ENCODE results near the gene ARFIP1. TPM values are rescaled to one million over a fixed set of nuclear protein-coding genes. Genes with fewer than 3 reads are reported as not detected.
"Not testable (repeated sequence)": the region's sequence is repeated elsewhere in the genome, so short reads cannot be mapped to it uniquely, and the experiment has no call there.

Gene ARFIP1
- total RNA-seq, 1 experiment from 2014 or later = 35.8 TPM

DNA sequence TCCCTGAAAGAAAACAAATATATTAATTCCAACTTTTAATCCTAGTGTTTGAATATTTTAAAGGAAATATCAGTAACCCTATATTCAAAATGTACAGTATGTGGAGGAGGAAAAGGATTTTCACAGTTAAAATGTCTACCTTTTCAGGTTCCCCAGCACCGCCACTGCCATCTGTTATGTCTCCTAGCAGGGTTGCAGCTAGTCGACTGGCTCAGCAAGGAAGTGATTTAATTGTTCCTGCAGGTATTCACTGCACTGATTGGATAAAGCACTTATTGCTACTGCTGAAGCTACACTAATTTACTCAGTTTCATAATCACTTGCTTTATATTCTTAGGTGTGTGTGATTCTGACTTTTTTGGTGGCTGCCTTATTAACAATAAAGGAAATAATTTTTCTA is 90.9 kb downstream of the ARFIP1 start:
- in situ Hi-C loops (cut with HindIII; ENCODE audit: low pct_unique_long_range_greater_than_20kb, low sequenced_read_pairs) = no loop called here

DNA sequence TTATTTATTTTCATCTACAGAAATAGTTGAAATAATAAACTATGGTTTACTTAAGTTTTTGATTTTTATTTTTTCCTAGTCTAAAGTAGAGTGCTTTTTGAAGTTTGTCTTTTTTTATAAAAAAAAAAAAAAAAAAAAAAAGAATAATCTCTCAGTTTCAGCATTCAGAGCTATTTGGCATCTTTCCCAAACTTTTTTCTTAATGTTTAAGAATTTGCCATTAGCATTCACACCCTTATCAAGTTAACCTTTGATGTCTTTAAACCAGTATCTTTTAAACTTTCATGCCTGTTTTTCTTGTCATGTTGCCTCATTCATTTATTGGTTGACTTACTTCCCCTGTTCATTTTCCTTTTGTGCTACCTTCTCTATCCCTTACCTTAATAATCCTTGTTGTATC is 95.5 kb downstream of the ARFIP1 start:
- in situ Hi-C loops (cut with HindIII; ENCODE audit: low pct_unique_long_range_greater_than_20kb, low sequenced_read_pairs) = no loop called here

More for the DNA sequence above, 90.9 kb downstream of the ARFIP1 start:
- DNase-seq (ENCODE audit: low read depth) = no peak

DNA sequence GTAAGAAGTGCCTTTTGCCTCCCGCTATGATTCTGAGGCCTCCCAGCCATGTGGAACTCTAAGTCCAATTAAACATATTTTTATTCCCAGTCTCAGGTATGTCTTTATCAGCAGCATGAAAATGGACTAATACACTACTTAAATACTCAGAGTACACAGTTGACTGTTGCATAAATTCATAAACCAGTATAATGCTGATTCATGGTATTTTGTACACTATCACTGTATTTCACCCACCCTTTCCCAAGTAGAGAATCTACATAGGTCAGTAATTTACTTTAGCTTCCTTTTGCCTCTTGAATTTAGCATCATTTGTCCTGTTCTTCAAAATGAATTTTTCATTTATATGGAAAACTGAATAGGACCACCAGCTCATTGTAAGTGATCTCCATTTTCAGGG is 98.1 kb downstream of the ARFIP1 start:
- in situ Hi-C loops (cut with HindIII; ENCODE audit: low pct_unique_long_range_greater_than_20kb, low sequenced_read_pairs) = no loop called here
- no peak for DNase-seq (ENCODE audit: low read depth)

More for the DNA sequence above, 95.5 kb downstream of the ARFIP1 start:
- DNase-seq (ENCODE audit: low read depth) = no peak

DNA sequence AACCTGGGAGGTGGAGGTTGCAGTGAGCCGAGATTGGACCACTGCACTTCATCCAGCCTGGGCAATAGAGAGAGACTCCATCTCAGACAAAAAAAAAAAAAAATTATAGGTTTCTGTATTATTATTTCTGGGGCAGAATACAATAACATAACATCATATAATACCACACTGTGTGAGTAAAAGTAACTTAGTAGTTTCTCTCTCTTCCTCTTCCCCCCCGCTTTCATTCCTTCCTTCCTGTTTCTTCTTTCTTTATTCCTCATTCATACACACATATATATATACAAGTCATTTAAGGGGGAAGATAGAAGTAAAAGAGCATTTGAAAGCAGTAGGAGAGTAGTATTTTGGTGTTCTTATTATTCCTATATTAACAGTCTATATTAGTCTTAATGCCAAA is 100.5 kb downstream of the ARFIP1 start:
- no peak for DNase-seq (ENCODE audit: low read depth)
- in situ Hi-C loops (cut with HindIII; ENCODE audit: low pct_unique_long_range_greater_than_20kb, low sequenced_read_pairs) = no loop called here

DNA sequence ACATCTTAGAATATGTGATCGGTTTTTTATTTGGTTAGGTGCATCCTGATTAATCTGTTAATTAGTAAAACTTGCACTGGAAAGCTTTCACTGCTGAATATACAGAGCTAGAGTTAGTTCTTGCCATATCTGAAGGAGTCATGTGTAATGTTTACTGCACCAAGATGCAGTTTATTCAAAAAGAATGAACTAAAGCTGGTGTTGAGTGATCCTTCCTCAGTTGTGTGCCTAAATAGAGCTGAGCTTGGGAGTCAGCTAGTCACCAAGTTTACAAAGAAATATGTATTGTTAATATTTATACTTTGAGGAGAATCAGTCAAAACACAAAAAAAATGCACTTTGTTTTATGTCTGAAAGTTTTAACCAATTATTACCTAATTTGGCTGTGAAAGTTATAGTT is 102.2 kb downstream of the ARFIP1 start:
- in situ Hi-C loops (cut with HindIII; ENCODE audit: low pct_unique_long_range_greater_than_20kb, low sequenced_read_pairs) = no loop called here

DNA sequence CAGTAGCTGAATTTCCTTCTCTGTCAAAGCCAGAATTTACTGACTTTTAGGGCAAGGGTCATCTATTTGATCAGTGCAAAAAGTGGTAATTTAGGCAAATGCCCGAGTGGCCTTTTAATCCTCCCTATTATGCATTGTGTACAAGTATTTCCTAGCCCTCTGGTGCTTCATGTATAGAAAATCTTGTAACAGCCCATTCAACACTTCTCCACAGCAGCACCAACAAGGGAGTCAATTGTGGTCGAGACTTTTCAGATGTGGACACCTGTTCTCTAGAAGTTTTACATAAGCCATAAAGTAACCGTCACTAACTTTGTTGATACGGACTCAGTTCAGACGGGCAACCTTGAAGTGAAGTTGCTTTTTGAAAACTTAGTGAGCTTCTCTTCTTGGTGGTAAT is 105.4 kb downstream of the ARFIP1 start:
- DNase-seq (ENCODE audit: low read depth) = no peak
- in situ Hi-C loops (cut with HindIII; ENCODE audit: low pct_unique_long_range_greater_than_20kb, low sequenced_read_pairs) = no loop called here

More for the DNA sequence above, 102.2 kb downstream of the ARFIP1 start:
- no peak for DNase-seq (ENCODE audit: low read depth)

DNA sequence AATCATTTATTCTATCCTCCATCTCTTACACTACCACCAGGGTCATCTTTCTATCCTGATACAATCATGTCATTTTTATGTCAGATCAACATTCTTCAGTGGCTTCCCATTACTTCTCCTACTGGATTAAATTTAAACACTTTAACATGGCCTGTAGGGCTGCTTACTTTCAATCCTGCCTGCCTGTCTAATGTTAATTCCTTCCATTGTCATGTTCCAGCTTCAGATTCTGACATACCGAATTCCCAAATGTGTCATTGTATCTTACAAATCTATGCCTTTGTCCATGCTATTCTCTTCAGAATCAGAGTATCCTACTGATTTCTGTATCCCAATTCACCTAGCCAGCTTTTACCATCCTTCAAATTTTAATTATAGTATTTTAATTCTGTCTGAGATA is 106.4 kb downstream of the ARFIP1 start:
- DNase-seq (ENCODE audit: low read depth) = no peak
- in situ Hi-C loops (cut with HindIII; ENCODE audit: low pct_unique_long_range_greater_than_20kb, low sequenced_read_pairs) = no loop called here

DNA sequence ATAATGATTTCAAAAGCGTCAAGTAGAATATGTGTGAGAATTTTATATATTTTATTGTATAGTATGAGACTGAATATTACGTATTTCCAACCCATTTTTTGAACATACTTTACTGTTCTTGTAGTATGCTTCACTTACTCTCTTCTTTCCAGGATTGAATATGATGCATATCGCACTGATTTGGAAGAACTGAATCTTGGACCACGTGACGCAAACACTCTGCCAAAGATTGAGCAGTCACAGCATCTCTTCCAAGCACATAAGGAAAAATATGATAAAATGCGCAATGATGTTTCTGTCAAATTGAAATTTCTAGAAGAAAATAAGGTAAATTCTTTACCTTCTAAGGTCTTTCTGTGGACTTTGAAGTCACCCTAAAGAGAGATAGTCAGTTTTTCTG is 108.2 kb downstream of the ARFIP1 start:
- no peak for DNase-seq (ENCODE audit: low read depth)
- in situ Hi-C loops (cut with HindIII; ENCODE audit: low pct_unique_long_range_greater_than_20kb, low sequenced_read_pairs) = no loop called here

DNA sequence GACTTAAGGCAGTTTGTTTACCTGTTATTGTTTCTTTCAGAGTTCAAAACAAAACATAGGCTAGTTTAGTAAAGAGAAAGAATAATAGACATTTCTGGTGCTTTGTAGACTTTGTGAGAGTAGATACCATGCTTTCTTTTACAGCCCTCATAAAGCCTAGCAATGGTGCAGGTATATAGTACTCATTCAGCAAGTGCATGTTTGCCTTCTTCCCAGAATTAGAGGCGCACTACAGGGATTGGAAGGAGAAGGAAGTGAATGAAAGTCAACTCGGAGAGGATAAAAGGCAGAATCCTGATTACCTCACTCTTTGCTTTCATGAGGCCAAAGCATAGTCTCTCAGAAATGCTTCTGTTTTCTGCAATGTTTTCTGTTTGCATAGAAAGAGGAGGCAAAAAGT is 113.2 kb downstream of the ARFIP1 start:
- in situ Hi-C loops (cut with HindIII; ENCODE audit: low pct_unique_long_range_greater_than_20kb, low sequenced_read_pairs) = no loop called here
- DNase-seq (ENCODE audit: low read depth) = no peak

DNA sequence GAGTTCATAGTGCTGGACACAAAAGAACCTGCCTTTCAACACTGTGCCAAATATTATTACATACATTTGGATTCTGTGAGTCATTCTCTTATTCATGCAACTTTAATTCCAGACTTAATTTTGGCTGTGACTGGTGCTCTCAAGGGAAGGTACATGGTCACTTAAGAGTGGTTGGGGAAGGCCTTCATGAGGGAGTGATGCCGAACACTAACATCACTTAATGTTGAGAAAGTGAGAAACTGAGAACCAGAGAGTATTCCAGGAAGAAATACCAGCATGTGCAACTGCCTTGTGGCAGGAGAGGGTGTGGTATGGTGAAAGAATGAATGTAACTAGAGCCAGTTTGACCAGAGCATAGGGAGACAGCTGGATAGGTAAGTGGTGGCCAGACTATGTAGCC is 114.9 kb downstream of the ARFIP1 start:
- DNase-seq (ENCODE audit: low read depth) = no peak
- in situ Hi-C loops (cut with HindIII; ENCODE audit: low pct_unique_long_range_greater_than_20kb, low sequenced_read_pairs) = no loop called here

DNA sequence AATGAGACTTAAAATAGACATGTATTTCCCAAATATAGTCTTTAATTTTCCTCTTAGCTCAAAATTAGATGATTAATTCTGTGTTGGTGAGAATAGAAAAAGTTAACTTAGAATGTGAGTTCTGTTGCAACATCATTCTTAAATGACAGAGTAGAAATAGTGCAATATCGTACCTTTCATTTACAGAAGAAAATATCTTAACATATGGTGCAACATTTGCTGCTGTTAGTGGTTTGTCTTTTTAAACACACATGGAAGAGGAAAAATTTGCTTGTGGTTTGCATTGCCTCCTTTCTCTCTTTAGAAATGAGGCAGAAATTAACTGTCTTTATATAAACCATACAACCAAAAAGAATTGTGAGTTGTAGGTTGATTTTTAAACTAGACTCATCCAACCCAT is 117.1 kb downstream of the ARFIP1 start:
- in situ Hi-C loops (cut with HindIII; ENCODE audit: low pct_unique_long_range_greater_than_20kb, low sequenced_read_pairs) = no loop called here
- DNase-seq (ENCODE audit: low read depth) = no peak

DNA sequence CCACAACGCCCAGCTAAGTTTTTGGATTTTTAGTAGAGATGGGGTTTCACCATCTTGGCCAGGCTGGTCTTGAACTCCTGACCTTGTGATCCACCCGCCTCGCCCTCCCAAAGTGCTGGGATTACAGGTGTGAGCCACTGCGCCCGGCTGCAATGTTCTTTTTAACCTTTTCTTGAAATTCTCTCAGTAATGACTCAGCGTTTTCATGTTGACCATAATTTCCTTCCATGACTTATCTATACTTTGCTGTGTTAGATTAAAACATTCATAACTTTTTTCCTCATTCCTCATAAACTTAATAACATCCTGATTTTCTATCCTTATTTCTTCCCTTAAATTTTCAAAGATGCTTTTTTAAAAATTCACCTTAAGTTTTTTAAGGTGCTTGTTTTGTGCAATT is 118.4 kb downstream of the ARFIP1 start:
- in situ Hi-C loops (cut with HindIII; ENCODE audit: low pct_unique_long_range_greater_than_20kb, low sequenced_read_pairs); DNase-seq (ENCODE audit: low read depth): not testable (repeated sequence)

DNA sequence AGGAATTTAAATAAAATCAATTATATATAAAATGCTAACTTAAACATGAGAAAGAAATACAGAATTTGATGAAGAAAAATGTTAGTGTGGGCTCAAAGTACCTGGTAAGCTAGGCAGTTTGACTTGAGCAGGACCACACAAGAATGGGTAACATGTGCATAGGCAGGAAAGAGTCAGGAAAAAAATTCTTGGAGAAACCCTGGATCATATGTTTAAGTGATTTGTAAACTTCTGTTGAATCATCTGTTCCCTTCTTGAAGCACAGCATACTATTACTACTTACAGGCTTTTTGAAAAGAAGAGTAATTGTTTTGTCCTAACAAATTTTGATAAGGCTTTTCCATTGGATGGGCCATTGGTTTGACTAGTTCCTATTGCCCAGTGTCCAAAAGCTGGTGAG is 118.9 kb downstream of the ARFIP1 start:
- in situ Hi-C loops (cut with HindIII; ENCODE audit: low pct_unique_long_range_greater_than_20kb, low sequenced_read_pairs) = no loop called here
- no peak for DNase-seq (ENCODE audit: low read depth)

DNA sequence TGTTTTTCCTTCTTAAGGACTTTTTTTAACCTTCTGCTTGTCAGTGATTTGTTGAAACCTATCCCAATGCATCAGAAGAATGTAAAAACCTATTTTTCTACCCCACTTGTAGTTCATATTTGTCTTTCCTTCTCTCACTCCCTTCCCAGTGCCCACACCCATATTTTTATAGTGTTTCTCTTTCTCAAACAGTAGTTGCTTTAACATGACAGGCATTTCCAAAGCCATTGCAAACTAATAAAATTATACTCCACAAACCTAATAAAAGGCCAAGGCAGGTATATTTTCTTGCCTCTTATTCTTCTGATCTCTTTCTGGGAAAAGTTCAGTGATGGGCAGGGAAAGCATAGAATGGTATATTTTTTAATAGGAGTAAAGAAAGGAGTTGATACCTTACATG is 120.6 kb downstream of the ARFIP1 start:
- DNase-seq (ENCODE audit: low read depth) = no peak
- in situ Hi-C loops (cut with HindIII; ENCODE audit: low pct_unique_long_range_greater_than_20kb, low sequenced_read_pairs) = no loop called here

DNA sequence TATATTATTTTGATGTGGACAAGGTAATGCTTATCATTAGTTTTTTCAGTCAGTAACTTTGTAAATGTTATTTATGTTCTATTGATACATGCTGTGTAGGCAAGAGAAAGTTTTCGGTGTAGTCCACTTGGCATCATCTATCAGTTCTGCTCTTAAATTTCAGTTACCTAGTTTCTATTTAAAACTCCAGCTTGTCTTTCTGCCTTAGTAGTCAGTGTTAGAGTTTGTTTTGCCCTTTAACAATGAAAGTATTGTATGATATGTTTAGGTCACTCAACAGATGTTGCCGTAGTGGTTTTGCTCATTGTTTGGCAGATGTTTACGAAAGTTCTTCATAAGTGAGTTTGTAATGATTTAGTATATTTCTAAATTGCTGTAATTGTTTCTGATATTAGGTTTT is 121.5 kb downstream of the ARFIP1 start:
- in situ Hi-C loops (cut with HindIII; ENCODE audit: low pct_unique_long_range_greater_than_20kb, low sequenced_read_pairs) = no loop called here
- DNase-seq (ENCODE audit: low read depth) = no peak

DNA sequence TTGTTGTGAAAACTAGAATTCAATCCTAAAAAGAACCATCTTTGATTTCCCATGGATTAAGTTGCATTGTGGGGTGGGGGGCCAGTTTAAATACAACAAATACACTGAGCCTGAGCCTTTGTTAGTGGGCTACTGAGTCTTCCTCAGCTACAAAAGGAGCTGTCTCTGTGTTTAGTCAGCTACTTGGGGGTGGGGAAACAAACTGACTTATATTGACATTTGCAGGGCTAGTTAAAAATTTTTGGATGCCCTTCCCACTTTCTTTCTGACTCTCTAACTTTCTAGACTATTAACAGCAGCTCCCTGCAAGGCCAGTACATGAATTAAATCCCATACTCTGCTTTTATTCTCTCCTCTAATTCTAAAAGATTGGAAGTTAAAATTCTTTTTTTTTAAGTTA is 123.9 kb downstream of the ARFIP1 start:
- in situ Hi-C loops (cut with HindIII; ENCODE audit: low pct_unique_long_range_greater_than_20kb, low sequenced_read_pairs) = no loop called here
- no peak for DNase-seq (ENCODE audit: low read depth)

DNA sequence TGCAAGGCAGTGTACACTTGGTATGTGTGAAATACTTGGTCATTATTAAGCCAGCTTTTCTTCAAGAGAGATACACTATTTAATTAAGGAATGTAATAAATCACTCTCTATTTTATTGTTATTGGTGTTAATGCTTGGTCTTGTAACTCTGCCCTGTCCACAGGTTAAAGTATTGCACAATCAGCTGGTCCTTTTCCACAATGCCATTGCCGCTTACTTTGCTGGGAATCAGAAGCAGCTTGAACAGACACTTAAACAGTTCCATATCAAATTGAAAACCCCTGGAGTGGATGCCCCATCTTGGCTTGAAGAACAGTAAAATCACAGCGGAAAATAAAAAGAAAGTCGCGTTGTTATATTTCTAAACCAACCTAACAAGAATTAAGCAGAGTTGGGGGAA is 130.1 kb downstream of the ARFIP1 start:
- in situ Hi-C loops (cut with HindIII; ENCODE audit: low pct_unique_long_range_greater_than_20kb, low sequenced_read_pairs) = no loop called here

DNA sequence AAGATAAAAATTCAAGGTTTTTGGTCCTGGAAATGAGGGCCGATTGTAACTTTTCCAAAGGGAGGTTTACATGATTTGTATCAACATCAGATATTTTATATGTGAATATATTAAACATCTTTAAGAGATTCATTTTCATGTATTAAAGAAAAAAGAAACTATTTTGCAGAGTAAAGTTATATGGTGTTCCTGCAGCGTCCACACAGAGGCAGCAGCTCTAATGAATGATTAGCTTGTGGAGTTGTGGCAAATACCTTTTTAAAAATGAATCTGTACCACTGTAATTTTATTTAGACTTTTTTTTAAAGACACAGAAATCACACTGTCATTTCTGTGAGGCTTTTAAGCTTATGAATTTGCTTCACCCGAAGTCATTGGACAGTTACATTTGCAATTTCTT is 130.8 kb downstream of the ARFIP1 start:
- DNase-seq (ENCODE audit: low read depth) = no peak
- in situ Hi-C loops (cut with HindIII; ENCODE audit: low pct_unique_long_range_greater_than_20kb, low sequenced_read_pairs) = no loop called here

More for the DNA sequence above, 130.1 kb downstream of the ARFIP1 start:
- no peak for DNase-seq (ENCODE audit: low read depth)

DNA sequence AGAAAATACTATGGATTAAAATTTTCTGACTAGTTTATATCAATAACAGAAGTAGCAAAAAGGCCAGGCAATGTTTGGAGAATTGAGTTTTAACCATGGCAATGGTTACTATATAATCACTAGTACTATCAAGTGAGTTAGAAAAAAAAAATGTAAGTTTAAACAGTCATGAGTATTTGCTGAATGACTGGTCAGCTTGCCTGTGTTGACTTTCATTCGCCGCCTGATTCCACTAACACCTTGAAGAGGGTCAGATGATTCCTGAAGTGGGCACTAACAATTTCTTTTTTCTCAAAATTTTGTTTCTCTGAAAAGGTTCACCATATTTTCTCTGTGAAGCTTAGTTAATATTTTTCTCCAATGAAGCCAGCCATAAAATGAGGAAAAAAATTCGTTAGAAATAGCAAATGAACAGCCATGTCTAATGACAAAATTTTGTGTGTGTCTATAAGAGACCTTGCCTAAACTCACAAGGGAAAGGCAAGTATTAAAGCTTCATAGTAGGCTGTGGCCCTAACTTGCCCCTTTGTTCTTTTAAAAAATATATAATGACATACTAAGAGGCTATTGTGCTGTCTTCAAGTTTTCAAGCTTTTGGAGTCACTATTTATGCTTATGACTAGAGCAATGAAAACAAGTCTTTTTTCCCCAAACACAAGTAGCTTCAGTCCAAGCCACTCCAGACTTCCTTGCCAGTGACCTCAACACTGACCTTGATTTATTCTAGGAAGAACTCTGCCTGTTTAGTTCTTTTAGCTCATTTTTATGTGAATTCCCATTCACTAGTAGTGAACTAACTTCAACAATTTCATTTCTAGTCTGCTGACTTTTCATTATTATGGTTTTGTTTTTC is 138.0 kb downstream of the ARFIP1 start:
- in situ Hi-C loops (cut with HindIII; ENCODE audit: low pct_unique_long_range_greater_than_20kb, low sequenced_read_pairs) = no loop called here
- DNase-seq (ENCODE audit: low read depth) = no peak

DNA sequence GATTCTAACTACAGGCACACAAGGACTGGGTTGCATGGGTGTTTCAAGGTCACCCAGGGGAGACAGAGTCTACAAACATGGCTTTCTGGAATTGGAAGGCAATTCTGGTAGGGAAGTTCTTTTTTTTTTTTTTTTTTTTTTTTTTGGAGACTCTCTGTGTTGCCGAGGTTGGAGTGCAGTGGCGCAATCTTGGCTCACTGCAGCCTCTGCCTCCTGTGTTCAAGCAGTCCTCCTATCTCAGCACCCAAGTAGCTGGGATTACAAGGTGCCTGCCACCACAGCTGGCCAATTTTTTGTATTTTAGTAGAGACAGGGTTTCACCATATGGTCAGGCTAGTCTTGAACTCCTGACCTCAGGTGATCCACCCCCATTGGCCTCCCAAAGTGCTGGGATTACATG is 140.1 kb downstream of the ARFIP1 start:
- no peak for DNase-seq (ENCODE audit: low read depth)
- in situ Hi-C loops (cut with HindIII; ENCODE audit: low pct_unique_long_range_greater_than_20kb, low sequenced_read_pairs) = no loop called here

Data from Caki2 (cell line).